H9 (cell line): ENCODE measurements around the gene TXNDC8. TPM values are rescaled to one million over a fixed set of nuclear protein-coding genes. Genes with fewer than 3 reads are reported as not detected.

Source experiments
- DNase-seq: peaks from one replicate; pipeline ENCODE4 v3.0.0-alpha.2; 2017
- H2AFZ ChIP-seq: one replicate; pipeline ENCODE4 v1.6.1; 2013; ENCODE audit warnings: mild to moderate bottlenecking, low read length, control low read depth, moderate library complexity
- H2AK5ac ChIP-seq: 2 replicates; pipeline ENCODE4 v1.6.1; 2013; ENCODE audit warnings: low read length, control low read depth, mixed read lengths; ENCODE audit not compliant: insufficient read length
- H2BK120ac ChIP-seq: one replicate; pipeline ENCODE4 v1.6.1; 2013; ENCODE audit warnings: low read depth, mild to moderate bottlenecking, low read length, control low read depth, inconsistent platforms; ENCODE audit not compliant: poor library complexity, severe bottlenecking
- H2BK12ac ChIP-seq: 2 replicates; pipeline ENCODE4 v1.6.1; 2013; ENCODE audit warnings: low read length, control low read depth, mixed read lengths, low read depth; ENCODE audit not compliant: insufficient read length
- H2BK15ac ChIP-seq: 2 replicates; pipeline ENCODE4 v1.6.1; 2013; ENCODE audit warnings: low read depth, low read length, control low read depth
- H2BK20ac ChIP-seq: one replicate; pipeline ENCODE4 v1.6.1; 2013; ENCODE audit warnings: low read depth, mild to moderate bottlenecking, low read length, control low read depth, inconsistent platforms; ENCODE audit not compliant: poor library complexity, severe bottlenecking
- H2BK5ac ChIP-seq: 2 replicates; pipeline ENCODE4 v1.6.1; 2013; ENCODE audit warnings: low read length, control low read depth, mixed read lengths; ENCODE audit not compliant: insufficient read length
- H3K14ac ChIP-seq: 2 replicates; pipeline ENCODE4 v1.6.1; 2013; ENCODE audit warnings: low read length, control low read depth; ENCODE audit not compliant: insufficient read depth
- H3K18ac ChIP-seq: 2 replicates; pipeline ENCODE4 v1.6.1; 2013; ENCODE audit warnings: low read depth, mild to moderate bottlenecking, mixed read lengths, low read length, control low read depth; ENCODE audit not compliant: insufficient read length
- H3K23ac ChIP-seq: 2 replicates; pipeline ENCODE4 v1.6.1; 2013; ENCODE audit warnings: low read length, control low read depth, mixed read lengths, low read depth; ENCODE audit not compliant: insufficient read length
- H3K23me2 ChIP-seq: 2 replicates; pipeline ENCODE4 v1.6.1; 2013; ENCODE audit warnings: low read depth, mild to moderate bottlenecking, mixed read lengths, low read length, control low read depth; ENCODE audit not compliant: insufficient read length, poor library complexity, severe bottlenecking
- H3K27ac ChIP-seq: 2 replicates; pipeline ENCODE4 v1.5.1; 2013; ENCODE audit warnings: low read length, control low read depth, mixed read lengths, low read depth; ENCODE audit not compliant: insufficient read length
- H3K27me3 ChIP-seq: 2 replicates; pipeline ENCODE4 v1.6.1; 2013; ENCODE audit warnings: low read length, control low read depth, inconsistent platforms; ENCODE audit not compliant: insufficient read depth
- H3K4ac ChIP-seq: 2 replicates; pipeline ENCODE4 v1.6.1; 2013; ENCODE audit warnings: low read depth, mild to moderate bottlenecking, control low read depth, inconsistent platforms, low read length, moderate library complexity
- H3K4me1 ChIP-seq: 2 replicates; pipeline ENCODE4 v1.6.1; 2013; ENCODE audit warnings: low read length, control low read depth, inconsistent platforms; ENCODE audit not compliant: insufficient read depth
- H3K4me2 ChIP-seq: 2 replicates; pipeline ENCODE4 v1.6.1; 2013; ENCODE audit warnings: low read length, control low read depth, mixed read lengths; ENCODE audit not compliant: insufficient read length, insufficient read depth
- H3K56ac ChIP-seq: 2 replicates; pipeline ENCODE4 v1.6.1; 2013; ENCODE audit warnings: low read depth, mild to moderate bottlenecking, mixed read lengths, low read length, control low read depth; ENCODE audit not compliant: insufficient read length
- H3K79me1 ChIP-seq: 2 replicates; pipeline ENCODE4 v1.6.1; 2013; ENCODE audit warnings: low read depth, mild to moderate bottlenecking, moderate library complexity, low read length, control low read depth, inconsistent platforms; ENCODE audit not compliant: insufficient read depth, poor library complexity, severe bottlenecking
- H3K79me2 ChIP-seq: 2 replicates; pipeline ENCODE4 v1.6.1; 2013; ENCODE audit warnings: low read length, control low read depth, inconsistent platforms; ENCODE audit not compliant: insufficient read depth
- H3K9ac ChIP-seq: 2 replicates; pipeline ENCODE4 v1.6.1; 2013; ENCODE audit warnings: low read length, control low read depth, mixed read lengths; ENCODE audit not compliant: insufficient read length; ENCODE audit errors: extremely low read depth
- H3K9me3 ChIP-seq: one replicate; pipeline ENCODE4 v1.6.1; 2013; ENCODE audit warnings: low read depth, low read length, inconsistent platforms; ENCODE audit not compliant: control insufficient read depth
- H3T11ph ChIP-seq: one replicate; pipeline ENCODE4 v1.6.1; 2013; ENCODE audit warnings: mild to moderate bottlenecking, low read length, control low read depth, inconsistent platforms
- H4K20me1 ChIP-seq: one replicate; pipeline ENCODE4 v1.6.1; 2013; ENCODE audit not compliant: control insufficient read depth, insufficient read length, insufficient read depth
- H4K5ac ChIP-seq: 2 replicates; pipeline ENCODE4 v1.6.1; 2013; ENCODE audit warnings: low read depth, mild to moderate bottlenecking, mixed read lengths, low read length, control low read depth; ENCODE audit not compliant: insufficient read length
- H4K8ac ChIP-seq: replicated peaks from 2 replicates; pipeline ENCODE4 v1.6.1; 2013; ENCODE audit warnings: low read length, control low read depth, mixed read lengths, low read depth; ENCODE audit not compliant: insufficient read length
- H4K91ac ChIP-seq: 2 replicates; pipeline ENCODE4 v1.6.1; 2013; ENCODE audit warnings: low read depth, mild to moderate bottlenecking, moderate library complexity, mixed read lengths, low read length, control low read depth; ENCODE audit not compliant: insufficient read length
- H3K27ac Mint-ChIP-seq, 3 experiments: 2 replicates in 2 of 3; 3 replicates in 1 of 3; pipeline ENCODE4 v1.8.0; 2020 to 2021; ENCODE audit warnings: mixed read lengths in 3 of 3, mild to moderate bottlenecking in 1 of 3, moderate library complexity in 1 of 3
- H3K27me3 Mint-ChIP-seq: 2 replicates; pipeline ENCODE4 v1.8.0; 2021; ENCODE audit warnings: low read depth, mild to moderate bottlenecking, moderate library complexity, mixed read lengths
- H3K36me3 Mint-ChIP-seq, 3 experiments: 2 replicates in 2 of 3; 3 replicates in 1 of 3; pipeline ENCODE4 v1.8.0; 2020 to 2021; ENCODE audit warnings: low read depth in 3 of 3, mixed read lengths in 3 of 3; ENCODE audit not compliant: insufficient read depth in 1 of 3
- H3K4me1 Mint-ChIP-seq, 2 experiments: 2 replicates each; pipeline ENCODE4 v1.8.0; 2020; ENCODE audit warnings: mixed read lengths in 2 of 2
- H3K4me3 Mint-ChIP-seq, 2 experiments: 2 replicates in 1 of 2; 3 replicates in 1 of 2; pipeline ENCODE4 v1.8.0; 2020 to 2021; ENCODE audit warnings: mild to moderate bottlenecking in 2 of 2, mixed read lengths in 2 of 2, moderate library complexity in 1 of 2
- H3K9me3 Mint-ChIP-seq, 2 experiments: 2 replicates in 1 of 2; 3 replicates in 1 of 2; pipeline ENCODE4 v1.8.0; 2020; ENCODE audit warnings: mild to moderate bottlenecking in 2 of 2, mixed read lengths in 2 of 2, moderate library complexity in 1 of 2
- CTCF ChIP-seq: fragments of 200-600 bp; sonication (generic); conservative IDR thresholded peaks from 3 replicates; pipeline ENCODE4 v1.8.0; 2021; ENCODE audit warnings: antibody characterized with exemption, mild to moderate bottlenecking
- WGBS: extraction: QIAGEN DNeasy Blood & Tissue Kit; methylation state at CpG from one replicate; pipeline ENCODE4 v1.1.7; 2013; ENCODE audit warnings: missing lambda C conversion rate, low lambda C conversion rate, mixed read lengths; ENCODE audit not compliant: insufficient read length; ENCODE audit errors: extremely low coverage; 5-methylcytosine and 5-hydroxymethylcytosine counted together
- total RNA-seq: library from RNA; stranded (reverse); gene quantifications from 2 replicates; pipeline ENCODE4 v1.2.1, GENCODE V29; 2021

The TXNDC8 gene
- total RNA-seq, 1 experiment from 2014 or later: not detected

DNA sequence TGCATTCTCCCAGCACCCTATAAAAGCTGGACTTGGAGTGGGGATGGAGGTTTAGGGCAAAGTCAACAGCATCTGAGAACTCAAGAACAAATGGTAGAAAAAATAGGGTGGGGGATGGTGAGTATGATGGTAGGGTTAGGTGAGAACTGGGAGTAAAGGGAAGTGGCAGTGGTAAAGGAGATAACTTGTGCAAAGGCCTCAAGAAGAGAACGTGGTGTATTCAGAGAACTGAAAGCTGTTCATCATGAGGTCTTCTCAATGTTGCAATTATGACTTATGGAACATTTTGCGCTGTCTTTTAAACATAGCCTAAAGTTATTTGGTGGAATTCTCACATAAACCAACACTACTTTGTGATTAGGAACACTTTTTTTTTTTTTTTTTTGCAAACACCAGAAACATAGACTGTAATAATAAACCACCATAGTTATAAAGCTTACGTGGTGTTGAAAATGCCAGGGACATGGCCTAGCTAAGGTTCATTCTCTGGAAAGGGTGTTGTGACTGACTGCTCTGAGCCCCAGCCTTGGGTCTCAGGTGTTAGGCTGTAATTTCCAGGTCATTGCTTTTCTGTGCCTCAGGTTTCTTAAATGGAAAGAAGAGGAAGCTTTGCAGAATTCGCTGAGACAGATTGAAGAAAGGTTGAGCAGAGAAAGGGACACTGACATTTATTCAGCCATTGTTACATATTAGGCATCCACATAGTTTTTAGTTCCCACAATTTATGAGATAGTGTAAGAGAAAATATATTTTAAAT, 19.2 kb upstream of the TXNDC8 start:
- Histone ChIP-seq H3K4me1 (no peaks in the 10 kb centered on the region), H3K56ac (no peak overlapping the region), H3K14ac (no peak overlapping the region), H2BK20ac (no peak overlapping the region), H2AFZ (no peak overlapping the region), H2BK120ac (no peak overlapping the region), H3K79me1 (no peaks in the 10 kb centered on the region), H4K20me1 (no peaks in the 10 kb centered on the region), H3K9me3 (no peaks in the 10 kb centered on the region), H3T11ph (no peak overlapping the region), H3K18ac (no peak overlapping the region), H2BK15ac (no peak overlapping the region), H3K23ac (no peak overlapping the region), H3K27ac (no peak overlapping the region), H2BK5ac (no peak overlapping the region), H4K5ac (no peak overlapping the region), H3K23me2 (no peaks in the 10 kb centered on the region), H4K8ac (no peak overlapping the region), H3K79me2 (no peaks in the 10 kb centered on the region), H4K91ac (no peak overlapping the region), H3K9ac (no peak overlapping the region), H2AK5ac (no peak overlapping the region), H3K27me3 (no peaks in the 10 kb centered on the region), H3K4ac (no peak overlapping the region), H3K4me2 (no peak overlapping the region), H2BK12ac (no peak overlapping the region)
- Mint-ChIP-seq H3K36me3 (no peaks in the 10 kb centered on the region), H3K4me3 (no peak overlapping the region), H3K4me1 (no peaks in the 10 kb centered on the region), H3K27ac (no peak overlapping the region), H3K27me3 (no peaks in the 10 kb centered on the region; the same call in 1 of the 2 replicates), H3K9me3 (no peaks in the 10 kb centered on the region; a peak in 1 of 5 replicates)
- DNase-seq: no peak
- TF ChIP-seq CTCF: no peak
- no CpG with 5 or more reads among the region's 4 CpGs for WGBS
